ENCODE data around the gene PDE6H.

Gene PDE6H

GRCh38 chr12:14949631-14950030 lies 23.2 kb upstream of the PDE6H start:
- TF ChIP-seq EZH2 (IDR thresholded peaks at IDR 0.05; ENCODE audit: borderline replicate concordance, low read depth, low read length, severe bottlenecking) = no peak
- TF ChIP-seq CTCF (IDR thresholded peaks at IDR 0.05; ENCODE audit: borderline replicate concordance, extremely low read depth, low read length, poor library complexity, severe bottlenecking) = no peak
- no peak overlapping the region for H2AFZ ChIP-seq (ENCODE audit: low read depth, low read length)
- peak overlapping the region in 1 of 2 experiments; percentile 11; a peak in 2 of 4 replicates for H3K4me3 ChIP-seq (ENCODE audit: low read depth in 1 of 2, low read length in 2 of 2)
- peak overlapping the region; percentile 95 for H3K27ac ChIP-seq (ENCODE audit: low read length)
- ATAC-seq (ENCODE audit: insufficient read depth, low read depth) (peak; percentile 37), DNase-seq (peak; percentile 67)
- H3K79me2 ChIP-seq (ENCODE audit: insufficient read depth, low read length) = peaks cover 92% of the 10 kb centered on the region
- peaks cover 12% of the 10 kb centered on the region for H4K20me1 ChIP-seq (ENCODE audit: insufficient read depth, low read length)
- H3K9me3 ChIP-seq (ENCODE audit: insufficient read depth, low read length, severe bottlenecking) = no peaks in the 10 kb centered on the region
- peak overlapping the region; percentile 89 for H3K4me2 ChIP-seq (ENCODE audit: insufficient read depth, low read length)
- no peaks in the 10 kb centered on the region for H3K27me3 ChIP-seq (ENCODE audit: insufficient read depth, low read length, poor library complexity)
- H3K4me1 ChIP-seq (ENCODE audit: insufficient read depth, low read length) = peaks cover 81% of the 10 kb centered on the region
- peaks cover 77% of the 10 kb centered on the region for H3K36me3 ChIP-seq (ENCODE audit: insufficient read depth, low read length)
- H3K9ac ChIP-seq (ENCODE audit: low read depth, low read length) = peak overlapping the region; percentile 65

GRCh38 chr12:14950421-14950820 lies 22.4 kb upstream of the PDE6H start:
- Histone ChIP-seq H3K9me3 (ENCODE audit: insufficient read depth, low read length, severe bottlenecking) (no peaks in the 10 kb centered on the region), H3K9ac (ENCODE audit: low read depth, low read length) (peak overlapping the region; percentile 65), H3K79me2 (ENCODE audit: insufficient read depth, low read length) (peaks cover 95% of the 10 kb centered on the region), H3K4me3 (ENCODE audit: low read depth in 1 of 2, low read length in 2 of 2) (peak overlapping the region in 1 of 2 experiments; percentile 11; a peak in 1 of 4 replicates), H3K36me3 (ENCODE audit: insufficient read depth, low read length) (peaks cover 69% of the 10 kb centered on the region), H3K27me3 (ENCODE audit: insufficient read depth, low read length, poor library complexity) (no peaks in the 10 kb centered on the region), H2AFZ (ENCODE audit: low read depth, low read length) (no peak overlapping the region), H3K27ac (ENCODE audit: low read length) (peak overlapping the region; percentile 95), H3K4me1 (ENCODE audit: insufficient read depth, low read length) (peaks cover 88% of the 10 kb centered on the region), H3K4me2 (ENCODE audit: insufficient read depth, low read length) (peak overlapping the region; percentile 89), H4K20me1 (ENCODE audit: insufficient read depth, low read length) (peaks cover 13% of the 10 kb centered on the region)
- ATAC-seq (ENCODE audit: insufficient read depth, low read depth) (no peak), DNase-seq (no peak)
- TF ChIP-seq EZH2 (IDR thresholded peaks at IDR 0.05; ENCODE audit: borderline replicate concordance, low read depth, low read length, severe bottlenecking) = no peak
- no peak for TF ChIP-seq CTCF (IDR thresholded peaks at IDR 0.05; ENCODE audit: borderline replicate concordance, extremely low read depth, low read length, poor library complexity, severe bottlenecking)

- H4K20me1 ChIP-seq (ENCODE audit: insufficient read depth, low read length) = peaks cover 15% of the 10 kb centered on the region
- H3K9ac ChIP-seq (ENCODE audit: low read depth, low read length) = peak overlapping the region; percentile 65
- H3K27me3 ChIP-seq (ENCODE audit: insufficient read depth, low read length, poor library complexity) = no peaks in the 10 kb centered on the region
- H3K4me3 ChIP-seq (ENCODE audit: low read depth in 1 of 2, low read length in 2 of 2) = peak overlapping the region in 1 of 2 experiments; percentile 23; a peak in 2 of 4 replicates
- ATAC-seq (ENCODE audit: insufficient read depth, low read depth) (no peak), DNase-seq (no peak)
- H3K27ac ChIP-seq (ENCODE audit: low read length) = peak overlapping the region; percentile 95
- H2AFZ ChIP-seq (ENCODE audit: low read depth, low read length) = no peak overlapping the region
- no peak for TF ChIP-seq EZH2 (IDR thresholded peaks at IDR 0.05; ENCODE audit: borderline replicate concordance, low read depth, low read length, severe bottlenecking)
- no peak for TF ChIP-seq CTCF (IDR thresholded peaks at IDR 0.05; ENCODE audit: borderline replicate concordance, extremely low read depth, low read length, poor library complexity, severe bottlenecking)
- H3K36me3 ChIP-seq (ENCODE audit: insufficient read depth, low read length) = peaks cover 67% of the 10 kb centered on the region
- peaks cover 97% of the 10 kb centered on the region for H3K79me2 ChIP-seq (ENCODE audit: insufficient read depth, low read length)
- H3K4me2 ChIP-seq (ENCODE audit: insufficient read depth, low read length) = peak overlapping the region; percentile 89
- no peaks in the 10 kb centered on the region for H3K9me3 ChIP-seq (ENCODE audit: insufficient read depth, low read length, severe bottlenecking)
- H3K4me1 ChIP-seq (ENCODE audit: insufficient read depth, low read length) = peaks cover 96% of the 10 kb centered on the region
Measured at GRCh38 chr12:14950982-14951746, 21.7 kb upstream of the PDE6H start.

Measured in DND-41 (cell line).